GM21390 (cell line): ENCODE measurements around the gene TSPAN31.

Experiments
- ATAC-seq: cut with Tn5 transposase; IDR thresholded peaks from one replicate; pipeline ENCODE4 v1.9.1; 2021; ENCODE audit not compliant: unreplicated experiment

The TSPAN31 gene

GRCh38 chr12:57751788-57752667 is 7.2 kb downstream of the TSPAN31 start, which contains the start of gene CDK4:
Gene CDK4, minus strand, starts transcription at chr12:57752310. Its CDS starts 593 bp downstream, at chr12:57751717.
- peak; percentile 67 for ATAC-seq

- no peak for ATAC-seq
Observed at GRCh38 chr12:57752668-57753000, 7.8 kb downstream of the TSPAN31 start.

GRCh38 chr12:57753756-57754337 is 9.0 kb downstream of the TSPAN31 start:
- no peak for ATAC-seq

- ATAC-seq, result peak; percentile 37
Observed at GRCh38 chr12:57754411-57755193, 9.8 kb downstream of the TSPAN31 start, which contains the start of gene MARCHF9. Gene MARCHF9, plus strand, starts transcription at chr12:57755103. Its CDS starts 426 bp downstream, at chr12:57755529.

- no peak for ATAC-seq
Observed at GRCh38 chr12:57755194-57755453, 10.3 kb downstream of the TSPAN31 start.

- no peak for ATAC-seq
Observed at GRCh38 chr12:57755454-57756372, 10.9 kb downstream of the TSPAN31 start.

- peak; percentile 17 for ATAC-seq
Observed at GRCh38 chr12:57756406-57757341, 11.8 kb downstream of the TSPAN31 start.

- no peak for ATAC-seq
Observed at GRCh38 chr12:57757771-57758170, 12.9 kb downstream of the TSPAN31 start.

- ATAC-seq, result no peak
Observed at GRCh38 chr12:57758552-57759359, 13.9 kb downstream of the TSPAN31 start.

GRCh38 chr12:57759360-57759980 is 14.6 kb downstream of the TSPAN31 start:
- no peak for ATAC-seq

GRCh38 chr12:57760347-57760982 is 15.6 kb downstream of the TSPAN31 start:
- ATAC-seq, result no peak

- no peak for ATAC-seq
Observed at GRCh38 chr12:57761391-57761998, 16.7 kb downstream of the TSPAN31 start.

- ATAC-seq, result no peak
Observed at GRCh38 chr12:57762463-57762862, 17.6 kb downstream of the TSPAN31 start.

GRCh38 chr12:57763881-57764661 is 19.2 kb downstream of the TSPAN31 start:
- ATAC-seq, result no peak

GRCh38 chr12:57764662-57765002 is 19.8 kb downstream of the TSPAN31 start:
- no peak for ATAC-seq

- ATAC-seq, result peak; percentile 69
Observed at GRCh38 chr12:57765003-57765697, 20.3 kb downstream of the TSPAN31 start.
